Breast epithelium (tissue), 4 donors: ENCODE measurements around the gene IGSF11. TPM values are rescaled to one million over a fixed set of nuclear protein-coding genes. Genes with fewer than 3 reads are reported as not detected.

Experiments
- DNase-seq, 2 donors: peaks; one replicate each; pipeline ENCODE4 v3.0.0-alpha.2; 2019; ENCODE audit warnings: low spot score in 2 of 2
- H3K27ac ChIP-seq, 2 donors: fragments of 200-600 bp; sonication (generic) in 1 of 2; one replicate each; pipeline ENCODE4 v1.5.1; 2016 to 2019; ENCODE audit warnings: mild to moderate bottlenecking in 1 of 2
- H3K27me3 ChIP-seq, 2 donors: fragments of 200-600 bp; sonication (generic) in 1 of 2; one replicate each; pipeline versions ENCODE4 v1.5.1 to v1.6.0; 2017 to 2019; ENCODE audit warnings: control low read depth in 1 of 2, mild to moderate bottlenecking in 1 of 2
- H3K36me3 ChIP-seq: fragments of 200-600 bp; one replicate; pipeline ENCODE4 v1.5.1; 2019
- H3K4me1 ChIP-seq, 2 donors: fragments of 200-600 bp; sonication (generic); one replicate each; pipeline ENCODE4 v1.5.1; 2016 to 2019; ENCODE audit warnings: control low read depth in 1 of 2
- H3K4me3 ChIP-seq, 3 donors: fragments of 200-600 bp; sonication (generic); 1 replicate in 2 of 3; 2 replicates in 1 of 3; pipeline ENCODE4 v1.5.1; 2016 to 2019; ENCODE audit warnings: mild to moderate bottlenecking in 3 of 3, moderate library complexity in 2 of 3
- H3K9me3 ChIP-seq, 2 donors: fragments of 200-600 bp; sonication (generic) in 1 of 2; one replicate each; pipeline ENCODE4 v1.5.1; 2016 to 2019; ENCODE audit warnings: control low read depth in 1 of 2
- CTCF ChIP-seq, 3 donors: fragments of 450-650 bp; IDR thresholded peaks; one replicate each; pipeline ENCODE4 v1.5.1; 2016 to 2017; ENCODE audit warnings: antibody characterized with exemption in 3 of 3, mild to moderate bottlenecking in 3 of 3, moderate library complexity in 3 of 3
- POLR2A ChIP-seq: fragments of 450-650 bp; IDR thresholded peaks from one replicate; pipeline ENCODE4 v1.6.1; 2016; ENCODE audit warnings: antibody characterized with exemption, mild to moderate bottlenecking, moderate library complexity
- POLR2AphosphoS5 ChIP-seq, 3 donors: sonication (generic); formaldehyde crosslinking; IDR thresholded peaks; one replicate each; pipeline ENCODE4 v1.6.1; 2017; ENCODE audit warnings: antibody characterized with exemption in 3 of 3
- intact Hi-C: fragments of 100-400 bp; cut with DNase I; formaldehyde crosslinking; loops from one replicate; pipeline ENCODE4 v1.15.1; 2023; ENCODE audit warnings: low total_unique reads
- total RNA-seq, 3 donors: library from RNA; depleted of rRNA; stranded (reverse); fragments of >200 nt; gene quantifications; one replicate each; pipeline ENCODE4 v1.1.0, GENCODE V29; 2016

The IGSF11 gene
- total RNA-seq, 3 donors from 2014 or later, result under 0.01 to 1.9 (median 1.3) TPM

- intact Hi-C loops, result no loop called here
- no peak overlapping the region for H3K4me3 ChIP-seq
Observed at GRCh38 chr3:118949113-118949760, 85.4 kb downstream of the IGSF11 start.

GRCh38 chr3:118948146-118948545 is 86.5 kb downstream of the IGSF11 start:
- DNase-seq, result no peak
- Histone ChIP-seq H3K4me1 (no peaks in the 10 kb centered on the region), H3K4me3 (no peak overlapping the region), H3K27me3 (no peaks in the 10 kb centered on the region), H3K9me3 (no peaks in the 10 kb centered on the region), H3K27ac (no peak overlapping the region), H3K36me3 (no peaks in the 10 kb centered on the region)
- no peak for TF ChIP-seq POLR2AphosphoS5 (IDR thresholded peaks at IDR 0.05)
- no peak for TF ChIP-seq CTCF (IDR thresholded peaks at IDR 0.05)
- no peak for TF ChIP-seq POLR2A
- intact Hi-C loops, result no loop called here

More at GRCh38 chr3:118949113-118949760, 85.4 kb downstream of the IGSF11 start:
- DNase-seq, result no peak
- no peak overlapping the region for H3K27ac ChIP-seq
- H3K36me3 ChIP-seq, result no peaks in the 10 kb centered on the region
- no peaks in the 10 kb centered on the region for H3K9me3 ChIP-seq
- no peaks in the 10 kb centered on the region for H3K4me1 ChIP-seq
- TF ChIP-seq CTCF (IDR thresholded peaks at IDR 0.05), result no peak
- no peak for TF ChIP-seq POLR2AphosphoS5 (IDR thresholded peaks at IDR 0.05)
- TF ChIP-seq POLR2A, result no peak
- no peaks in the 10 kb centered on the region for H3K27me3 ChIP-seq

GRCh38 chr3:118946449-118946848 is 88.2 kb downstream of the IGSF11 start:
- Histone ChIP-seq H3K9me3 (no peaks in the 10 kb centered on the region), H3K4me3 (no peak overlapping the region), H3K27ac (no peak overlapping the region), H3K36me3 (no peaks in the 10 kb centered on the region), H3K4me1 (no peaks in the 10 kb centered on the region), H3K27me3 (no peaks in the 10 kb centered on the region)
- intact Hi-C loops, result no loop called here
- no peak for DNase-seq
- TF ChIP-seq POLR2A (no peak), CTCF (IDR thresholded peaks at IDR 0.05) (no peak), POLR2AphosphoS5 (IDR thresholded peaks at IDR 0.05) (no peak)

- no peak for DNase-seq
- H3K36me3 ChIP-seq, result no peaks in the 10 kb centered on the region
- intact Hi-C loops, result no loop called here
- H3K4me1 ChIP-seq, result no peaks in the 10 kb centered on the region
- no peak overlapping the region for H3K27ac ChIP-seq
- H3K9me3 ChIP-seq, result no peaks in the 10 kb centered on the region
- H3K27me3 ChIP-seq, result no peaks in the 10 kb centered on the region
- no peak overlapping the region for H3K4me3 ChIP-seq
- TF ChIP-seq POLR2AphosphoS5 (IDR thresholded peaks at IDR 0.05) (no peak), CTCF (IDR thresholded peaks at IDR 0.05) (no peak), POLR2A (no peak)
Observed at GRCh38 chr3:118945834-118946233, 88.8 kb downstream of the IGSF11 start.

- H3K4me1 ChIP-seq, result no peaks in the 10 kb centered on the region
- no peak overlapping the region for H3K27ac ChIP-seq
- DNase-seq, result no peak
- no peak for TF ChIP-seq POLR2AphosphoS5 (IDR thresholded peaks at IDR 0.05)
- no peak for TF ChIP-seq POLR2A
- H3K9me3 ChIP-seq, result no peaks in the 10 kb centered on the region
- intact Hi-C loops, result no loop called here
- H3K4me3 ChIP-seq, result no peak overlapping the region
- H3K27me3 ChIP-seq, result no peaks in the 10 kb centered on the region
- no peaks in the 10 kb centered on the region for H3K36me3 ChIP-seq
Observed at GRCh38 chr3:118943597-118943996, 91.0 kb downstream of the IGSF11 start.
